Measurements from ENCODE around the gene AP4S1.
"Not testable (repeated sequence)": the region's sequence is repeated elsewhere in the genome, so short reads cannot be mapped to it uniquely, and the experiment has no call there.

AP4S1 gene

DNA sequence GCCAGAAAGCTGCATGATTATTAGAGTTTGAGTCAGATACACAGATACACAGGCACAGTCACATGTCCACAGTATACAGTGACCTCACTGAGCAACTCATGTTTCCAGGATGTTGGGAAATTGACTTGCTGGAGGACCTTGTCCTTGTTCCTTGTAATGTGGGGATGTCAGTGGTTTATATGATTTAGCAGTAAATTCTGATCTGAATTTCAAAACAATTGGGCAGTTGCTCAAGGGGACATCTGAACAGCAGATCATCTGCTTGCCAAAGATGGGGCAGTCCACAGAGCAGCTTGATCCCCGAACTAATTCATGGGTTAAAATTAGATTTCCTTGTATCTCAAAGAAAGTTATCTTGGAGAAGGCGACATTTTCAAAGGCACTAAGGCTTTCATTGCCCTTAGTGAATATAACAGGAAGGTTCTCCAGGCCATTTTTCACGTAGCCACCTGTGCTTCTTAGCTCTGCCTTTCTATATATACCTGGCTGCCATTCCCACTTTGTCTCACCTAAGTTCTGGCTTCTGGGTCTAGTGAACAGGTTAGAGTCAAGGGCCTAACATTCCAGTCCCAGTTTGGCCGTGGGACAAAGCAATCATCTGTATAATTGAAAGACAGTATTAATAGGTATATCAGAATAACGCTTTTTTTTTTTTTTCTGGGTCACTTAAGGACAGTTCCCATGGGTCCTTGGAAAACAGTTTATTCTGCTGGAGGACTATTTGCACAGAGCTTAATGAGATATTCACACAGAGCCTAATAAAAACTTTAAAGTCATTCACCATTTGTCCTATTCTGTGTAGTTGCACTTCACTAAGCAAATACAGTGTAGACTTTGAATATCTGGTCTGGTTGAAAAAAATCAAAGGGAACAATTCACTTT, 65.7 kb downstream of the AP4S1 start:
- DNase-seq, result no peak

GRCh38 chr14:31092160-31092708, 66.8 kb downstream of the AP4S1 start:
- DNase-seq, result no peak

DNA sequence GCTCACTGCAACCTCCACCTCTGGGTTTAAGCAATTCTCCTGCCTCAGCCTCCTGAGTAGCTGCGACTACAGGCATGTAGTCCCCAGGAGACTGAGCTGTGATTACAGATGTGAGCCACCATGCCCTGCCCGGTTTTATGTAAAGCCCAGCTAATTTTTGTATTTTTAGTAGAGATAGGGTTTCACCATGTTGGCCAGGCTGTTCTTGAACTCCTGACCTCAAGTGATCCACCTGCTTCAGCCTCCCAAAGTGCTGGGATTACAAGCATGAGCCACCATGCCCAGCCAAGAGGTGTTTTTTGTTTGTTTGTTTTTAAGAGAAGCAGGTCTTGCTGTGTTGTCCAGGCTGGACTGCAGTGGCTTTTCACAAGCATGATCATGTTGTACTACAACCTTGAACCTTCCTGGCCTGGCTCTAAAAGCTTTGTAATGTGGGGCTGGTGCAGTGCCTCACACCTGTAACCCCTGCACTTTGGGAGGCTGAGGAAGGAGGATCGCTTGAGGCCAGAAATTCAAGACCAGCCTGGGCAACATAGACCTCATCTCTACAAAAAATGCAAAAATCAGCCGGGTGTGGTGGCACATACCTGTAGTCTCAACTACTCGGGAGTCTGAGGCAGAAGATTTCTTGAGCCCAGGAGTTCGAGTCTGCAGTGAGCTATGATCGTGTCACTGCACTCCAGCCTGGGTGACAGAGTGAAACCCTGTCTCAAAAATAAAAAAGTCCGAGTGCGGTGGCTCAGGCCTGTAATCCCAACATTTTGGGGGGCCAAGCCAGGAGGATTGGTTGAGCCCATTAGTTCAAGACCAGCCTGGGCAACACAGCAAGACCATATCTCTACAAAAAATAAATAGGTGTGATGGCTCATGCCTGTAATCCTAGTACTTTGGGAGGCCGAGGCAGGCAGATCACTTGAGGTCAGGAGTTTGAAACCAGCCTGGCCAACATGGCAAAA, 68.7 kb downstream of the AP4S1 start:
- not testable (repeated sequence) for DNase-seq

DNA sequence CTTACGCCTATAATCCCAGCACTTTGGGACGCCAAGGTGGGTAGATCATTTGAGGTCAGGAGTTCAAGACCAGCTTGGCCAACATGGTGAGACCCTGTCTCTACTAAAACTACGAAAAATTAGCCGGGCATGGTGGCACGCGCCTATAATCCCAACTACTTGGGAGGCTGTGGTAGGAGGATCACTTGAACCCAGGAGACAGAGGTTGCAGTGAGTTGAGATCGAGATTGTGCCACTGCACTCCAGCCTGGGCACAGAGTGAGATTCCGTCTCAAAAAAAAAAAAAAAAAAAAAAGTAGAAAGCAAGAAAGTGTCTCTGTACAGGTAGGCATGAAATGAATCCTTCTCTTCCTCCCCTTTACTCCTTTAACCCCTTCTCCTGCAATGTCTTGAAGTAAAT, 70.4 kb downstream of the AP4S1 start:
- not testable (repeated sequence) for DNase-seq

DNA sequence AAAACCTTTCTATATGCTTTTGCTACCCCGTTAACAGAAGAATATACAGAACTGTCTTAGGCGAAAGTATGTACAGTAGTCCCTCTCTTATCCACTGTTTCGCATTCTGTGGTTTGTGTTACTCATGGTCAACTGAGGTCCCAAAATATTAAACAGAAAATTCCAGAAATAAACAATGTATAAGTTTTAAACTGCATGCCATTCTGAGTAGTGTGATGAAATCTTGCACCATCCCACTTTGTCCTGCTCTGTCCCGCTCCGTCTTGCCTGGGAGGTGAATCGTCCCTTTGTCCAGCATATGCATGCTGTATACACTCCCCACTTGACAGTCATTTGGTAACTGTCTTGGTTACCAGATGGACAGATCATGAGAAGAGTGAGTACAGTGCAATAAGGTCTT, 70.8 kb downstream of the AP4S1 start:
- no peak for DNase-seq

DNA sequence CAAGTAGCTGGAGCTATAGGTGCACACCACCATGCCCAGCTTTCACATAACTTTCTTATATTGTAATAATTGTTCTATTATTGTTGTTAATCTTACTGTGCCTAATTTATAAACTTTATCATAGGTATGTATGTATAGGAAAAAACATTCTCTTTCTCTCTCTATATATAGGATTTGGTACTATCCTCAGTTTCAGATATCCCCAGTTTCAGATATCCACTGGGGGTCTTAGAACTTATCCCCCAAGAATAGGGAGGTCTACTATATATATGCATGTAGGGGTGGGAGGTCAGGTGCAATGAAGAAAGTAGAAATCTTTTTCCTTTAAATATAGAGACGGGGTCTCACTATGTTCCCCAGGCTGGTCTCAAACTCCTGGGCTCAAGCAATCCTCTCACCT, 71.6 kb downstream of the AP4S1 start:
- no peak for DNase-seq

- no peak for DNase-seq
These were observed 81.3 kb downstream of the AP4S1 start for GRCh38 chr14:31106768-31107167.

DNA sequence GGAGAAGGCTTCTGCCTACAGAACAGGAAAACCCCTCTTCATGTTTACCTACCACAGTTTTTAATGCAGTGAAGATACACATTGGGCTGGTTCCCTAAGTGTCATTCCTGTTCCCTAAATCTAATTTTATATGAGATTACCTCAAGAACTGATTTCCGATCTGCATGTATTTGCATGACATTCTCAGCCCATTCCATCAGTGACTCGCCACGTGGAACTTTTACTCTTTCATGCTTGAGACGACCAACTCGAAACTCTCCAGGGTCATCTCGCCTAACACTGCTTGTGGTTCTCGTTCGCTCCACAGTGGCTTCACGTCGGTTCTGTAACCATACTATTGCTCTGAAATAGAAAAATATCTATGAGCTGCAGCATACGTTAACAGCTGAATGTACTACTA, 83.8 kb downstream of the AP4S1 start:
- no peak for DNase-seq

GRCh38 chr14:31110872-31111271, 85.4 kb downstream of the AP4S1 start:
- no peak for DNase-seq

DNA sequence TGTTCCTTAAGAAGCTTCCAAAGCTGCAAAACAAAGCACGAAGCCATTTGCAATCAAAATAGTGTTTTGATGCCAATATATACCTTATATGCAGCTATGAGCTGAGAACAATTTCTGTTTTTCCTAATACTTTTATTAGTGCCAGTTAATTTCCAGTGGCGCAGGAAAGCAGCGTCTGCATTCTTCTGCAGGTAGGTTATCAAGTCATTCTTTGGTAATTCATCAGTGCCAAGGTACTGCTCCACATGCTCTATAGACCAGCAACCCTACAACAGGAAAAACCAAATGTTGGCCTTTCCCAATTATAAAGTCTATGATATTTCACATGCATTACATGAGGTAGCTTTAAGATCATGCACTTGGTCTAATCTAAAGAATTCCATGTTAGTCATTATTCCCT, 88.3 kb downstream of the AP4S1 start:
- DNase-seq, result no peak

- DNase-seq, result no peak
These were observed 93.4 kb downstream of the AP4S1 start for GRCh38 chr14:31118892-31119291.

GRCh38 chr14:31122098-31122611, 96.7 kb downstream of the AP4S1 start:
- DNase-seq, result no peak

DNA sequence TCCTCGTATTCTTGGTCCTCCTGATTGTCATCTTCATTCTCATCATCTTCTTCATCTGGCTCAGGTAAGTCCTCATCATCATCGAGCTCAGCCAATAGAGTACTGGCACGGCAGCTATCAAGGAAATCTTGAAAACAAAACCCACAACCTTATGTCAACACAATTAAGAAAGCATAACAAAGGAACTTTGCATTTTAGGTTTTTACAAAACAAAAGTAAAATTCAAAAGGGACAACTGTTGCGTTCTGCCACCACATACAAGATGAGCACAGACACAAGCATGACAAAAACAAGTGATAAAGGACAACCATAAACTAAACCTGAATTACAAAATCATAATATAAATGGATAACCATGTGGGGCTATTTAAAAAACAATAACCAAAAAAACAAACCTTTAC, 97.5 kb downstream of the AP4S1 start:
- no peak for DNase-seq

DNA sequence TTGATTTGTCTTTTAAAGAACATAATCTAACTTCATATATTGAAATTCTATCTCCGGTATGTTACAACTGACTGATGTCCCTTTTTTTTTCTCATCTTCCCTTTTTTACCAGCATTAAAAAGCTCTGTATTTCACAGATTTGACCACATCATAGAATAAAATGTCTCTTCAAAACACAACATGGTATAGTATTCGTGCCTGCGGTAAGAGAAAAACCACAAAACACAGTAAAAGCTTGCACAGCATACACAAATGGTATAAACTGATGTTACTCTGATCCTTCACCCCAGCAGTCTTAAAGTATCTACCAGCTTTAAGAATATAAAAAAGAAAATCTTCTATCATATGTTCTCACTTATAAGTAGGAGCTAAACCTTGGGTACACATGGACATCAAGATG, 98.7 kb downstream of the AP4S1 start:
- DNase-seq, result no peak

GRCh38 chr14:31125231-31125630, 99.8 kb downstream of the AP4S1 start:
- no peak for DNase-seq

- no peak for DNase-seq
These were observed 101.2 kb downstream of the AP4S1 start for GRCh38 chr14:31126680-31127079.

GRCh38 chr14:31127690-31128089, 102.2 kb downstream of the AP4S1 start:
- no peak for DNase-seq

GRCh38 chr14:31128601-31129526, 103.4 kb downstream of the AP4S1 start:
- no peak for DNase-seq

DNA sequence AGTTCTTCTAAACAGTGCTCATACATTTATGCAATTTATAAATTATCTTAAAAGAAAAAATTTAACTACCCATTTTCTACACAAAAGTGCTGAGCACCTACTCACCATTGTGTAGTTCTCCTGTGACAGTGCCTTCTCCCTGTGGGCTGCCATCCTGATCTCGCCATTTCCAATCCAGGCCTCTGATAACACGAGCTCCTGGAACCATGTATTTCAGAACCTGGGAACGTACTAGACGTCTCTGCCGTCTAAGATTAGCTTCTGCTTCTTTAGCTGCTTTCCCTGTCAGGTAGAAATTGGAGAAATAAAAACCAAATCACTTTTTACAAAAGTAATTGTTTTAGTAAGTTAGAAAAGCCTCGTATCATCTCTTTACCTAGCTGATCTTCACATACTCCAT, 107.7 kb downstream of the AP4S1 start:
- DNase-seq, result no peak

GRCh38 chr14:31137214-31137889, 111.9 kb downstream of the AP4S1 start:
- DNase-seq, result no peak

DNA sequence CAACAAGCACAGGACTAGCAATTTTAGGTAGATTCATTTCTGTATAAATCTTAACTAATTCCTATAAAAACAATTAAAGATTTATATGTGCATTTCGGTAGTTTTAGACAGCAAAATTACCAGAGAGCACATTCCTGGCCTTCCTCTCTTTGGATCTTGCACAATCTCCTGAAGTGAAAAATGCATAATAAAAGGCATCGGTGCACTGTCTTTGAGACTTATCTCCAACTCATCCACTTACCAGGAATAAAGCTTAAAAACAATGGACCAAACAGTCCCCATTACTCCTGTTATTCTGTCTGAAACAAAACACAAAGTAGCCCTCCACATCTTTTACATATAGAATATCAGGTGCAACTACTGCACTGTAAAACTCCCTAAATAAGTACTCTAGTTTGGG, 112.9 kb downstream of the AP4S1 start:
- no peak for DNase-seq
